KOPT-K1 (cell line): ENCODE results near the gene NAA10.

Source experiments
- H3K27ac ChIP-seq: fragments of 200-600 bp; sonication (generic); 2 replicates; pipeline ENCODE4 v1.5.1; 2016; ENCODE audit warnings: antibody characterized with exemption, mild to moderate bottlenecking, low read depth, low read length; ENCODE audit not compliant: poor library complexity, severe bottlenecking
- H3K36me3 ChIP-seq: fragments of 200-600 bp; sonication (generic); 2 replicates; pipeline ENCODE4 v1.5.1; 2017; ENCODE audit warnings: antibody characterized with exemption, mild to moderate bottlenecking, low read length, moderate library complexity; ENCODE audit not compliant: insufficient read depth
- H3K9me3 ChIP-seq: fragments of 200-600 bp; sonication (generic); 2 replicates; pipeline ENCODE4 v1.5.1; 2017; ENCODE audit warnings: antibody characterized with exemption, low read length, mild to moderate bottlenecking; ENCODE audit not compliant: insufficient read depth, poor library complexity, severe bottlenecking

NAA10 gene

DNA sequence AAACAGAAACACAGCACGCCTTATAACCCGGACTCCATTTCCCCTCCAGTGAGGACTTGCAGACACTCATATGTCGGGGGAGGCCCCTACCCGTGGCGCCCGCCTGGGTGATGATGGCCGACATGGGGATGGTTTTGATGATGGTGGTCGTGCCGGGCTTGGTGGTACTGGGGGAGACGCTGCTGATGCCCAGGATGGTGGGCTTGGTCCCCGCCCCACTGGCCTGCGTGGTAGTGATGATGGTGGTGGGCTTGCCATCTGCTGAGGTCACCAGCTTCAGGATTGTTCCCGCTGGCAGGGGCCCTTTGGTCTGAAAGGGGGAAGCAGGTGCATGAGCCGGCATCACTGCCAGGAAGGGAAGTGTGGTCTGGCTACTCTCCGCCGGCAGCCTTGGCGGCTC, 22.4 kb upstream of the NAA10 start:
- no peak overlapping the region for H3K27ac ChIP-seq
- peaks cover 100% of the 10 kb centered on the region for H3K36me3 ChIP-seq
- no peaks in the 10 kb centered on the region for H3K9me3 ChIP-seq

DNA sequence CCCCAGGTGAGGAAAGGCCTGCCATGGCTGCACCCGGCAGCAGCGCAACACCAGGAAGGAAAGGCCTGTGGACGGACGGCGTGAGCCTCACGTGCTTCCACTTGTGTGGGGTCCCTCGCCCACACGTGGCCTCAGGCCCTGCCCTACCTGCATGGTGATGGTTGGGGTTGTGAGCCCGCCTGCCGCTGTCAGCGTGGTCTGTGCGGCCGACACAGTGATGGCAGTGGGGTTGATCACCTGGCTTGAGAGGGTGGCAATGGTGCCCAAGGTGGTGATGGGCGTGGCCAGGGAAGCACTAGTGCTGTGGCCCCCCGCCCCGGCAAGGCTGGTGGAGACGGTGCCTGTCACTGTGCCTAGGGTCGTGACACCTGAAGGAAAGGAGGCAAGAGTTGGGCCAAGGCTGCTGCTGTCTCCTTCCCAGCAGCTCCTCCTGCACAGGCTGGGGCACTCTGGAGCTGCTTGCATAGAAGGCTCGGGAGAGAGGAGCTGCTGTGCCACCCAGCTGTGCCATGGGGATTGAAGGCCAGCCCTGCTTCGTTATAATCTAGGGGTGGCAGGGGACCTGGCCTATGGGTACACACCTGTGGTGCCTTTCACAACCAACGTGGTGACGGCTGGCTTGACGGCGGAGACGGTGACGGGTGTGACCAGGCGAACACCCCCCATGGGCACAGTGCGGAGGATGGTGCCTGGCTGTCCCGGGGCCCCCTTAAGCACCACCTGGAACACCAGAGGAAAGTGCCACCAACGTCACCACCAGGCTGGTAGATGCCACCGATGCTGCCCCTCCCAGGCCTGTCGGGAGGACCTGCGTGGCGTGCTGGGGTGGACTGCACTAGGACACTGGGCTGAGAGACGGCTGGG, 21.4 kb upstream of the NAA10 start:
- H3K9me3 ChIP-seq: no peaks in the 10 kb centered on the region
- no peak overlapping the region for H3K27ac ChIP-seq
- H3K36me3 ChIP-seq: peaks cover 100% of the 10 kb centered on the region

DNA sequence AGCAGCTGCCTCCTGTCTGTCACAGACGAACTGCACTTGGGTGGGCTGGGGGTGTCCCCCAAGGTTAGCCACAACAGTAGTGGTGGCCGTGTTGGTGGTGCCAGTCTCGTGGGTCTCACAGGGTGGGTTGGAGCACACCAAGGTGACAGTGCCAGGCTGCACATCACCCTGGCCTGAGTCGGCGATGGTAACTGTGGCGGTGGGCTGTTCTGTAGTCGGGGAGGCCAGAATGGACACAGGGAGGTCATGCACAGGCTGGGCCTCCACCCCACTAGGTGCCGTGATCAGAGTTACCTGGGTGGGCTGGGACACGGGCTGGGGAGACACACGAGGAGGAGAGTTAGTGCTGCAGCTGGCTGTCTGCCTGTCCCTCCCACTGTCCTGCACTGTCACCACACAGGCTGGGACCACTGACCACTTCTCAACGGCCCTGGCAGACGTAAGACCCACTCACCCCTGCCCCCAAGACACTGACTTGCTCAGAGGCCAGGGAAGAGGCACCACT, 20.4 kb upstream of the NAA10 start:
- H3K36me3 ChIP-seq: peaks cover 100% of the 10 kb centered on the region
- H3K9me3 ChIP-seq: no peaks in the 10 kb centered on the region
- H3K27ac ChIP-seq: no peak overlapping the region

DNA sequence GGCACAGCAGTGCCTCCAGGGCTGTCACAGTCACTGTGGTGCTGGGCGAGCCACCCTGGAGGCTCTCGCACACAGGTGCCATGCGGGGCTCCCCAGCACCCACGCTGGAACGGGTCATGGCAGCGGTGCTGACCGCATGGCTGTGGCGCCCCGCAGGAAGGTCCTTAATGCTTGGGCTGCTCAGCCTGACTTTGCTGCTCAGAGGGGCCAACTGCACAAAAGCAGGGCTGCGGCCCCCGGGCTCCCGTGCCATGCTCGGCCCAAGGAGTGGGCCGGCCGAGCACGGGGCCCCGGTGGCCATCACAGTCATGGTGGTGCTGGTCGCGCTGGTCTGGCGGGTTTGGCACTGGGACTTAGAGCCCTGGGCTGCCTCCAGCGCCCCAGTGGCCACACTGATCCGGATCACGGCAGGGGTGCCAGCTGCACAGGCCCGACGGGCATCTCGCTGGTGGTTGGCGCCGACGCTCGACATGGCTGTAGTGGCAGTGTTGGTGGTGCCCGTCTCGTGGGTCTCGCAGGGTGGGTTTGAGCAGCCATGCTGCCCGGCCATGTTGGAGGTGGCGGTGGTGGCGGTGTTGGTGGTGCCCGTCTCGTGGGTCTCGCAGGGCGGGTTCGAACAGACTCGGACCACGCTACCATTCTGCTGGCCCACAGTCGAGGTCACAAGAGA, 19.9 kb upstream of the NAA10 start:
- peaks cover 100% of the 10 kb centered on the region for H3K36me3 ChIP-seq
- H3K27ac ChIP-seq: no peak overlapping the region

DNA sequence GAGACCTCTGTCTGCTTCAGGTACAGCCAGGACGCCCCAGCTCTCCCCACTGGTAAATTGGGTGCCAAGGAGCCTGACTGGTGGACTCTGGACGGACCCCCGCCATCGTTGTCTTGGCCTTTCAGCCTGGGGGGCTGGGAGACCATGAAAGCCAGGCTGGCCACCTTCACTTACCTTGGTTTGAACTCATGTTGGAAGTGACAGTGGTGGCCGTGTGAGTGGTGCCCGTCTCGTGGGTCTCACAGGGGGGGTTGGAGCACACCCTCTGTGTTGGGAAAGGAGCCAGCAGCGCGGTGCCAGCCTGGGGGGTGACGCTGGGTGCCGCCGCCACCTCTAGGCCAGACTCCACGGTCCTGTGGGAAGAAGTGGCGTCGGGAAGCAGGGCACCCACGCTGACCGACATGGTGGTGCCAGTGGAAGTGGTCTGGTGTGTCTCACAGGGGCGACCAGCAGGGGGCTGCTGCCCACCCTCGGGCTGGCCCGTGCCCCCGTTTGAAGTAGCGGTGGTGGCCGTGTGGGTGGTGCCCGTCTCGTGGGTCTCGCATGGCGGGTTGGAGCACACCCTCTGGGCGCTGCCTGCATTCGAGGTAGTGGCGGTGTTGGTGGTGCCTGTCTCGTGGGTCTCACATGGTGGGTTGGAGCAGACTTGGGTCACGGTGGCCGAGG, 19.2 kb upstream of the NAA10 start:
- Histone ChIP-seq H3K9me3 (no peaks in the 10 kb centered on the region), H3K27ac (no peak overlapping the region), H3K36me3 (peaks cover 98% of the 10 kb centered on the region)

More for the DNA sequence above, 19.9 kb upstream of the NAA10 start:
- no peaks in the 10 kb centered on the region for H3K9me3 ChIP-seq

DNA sequence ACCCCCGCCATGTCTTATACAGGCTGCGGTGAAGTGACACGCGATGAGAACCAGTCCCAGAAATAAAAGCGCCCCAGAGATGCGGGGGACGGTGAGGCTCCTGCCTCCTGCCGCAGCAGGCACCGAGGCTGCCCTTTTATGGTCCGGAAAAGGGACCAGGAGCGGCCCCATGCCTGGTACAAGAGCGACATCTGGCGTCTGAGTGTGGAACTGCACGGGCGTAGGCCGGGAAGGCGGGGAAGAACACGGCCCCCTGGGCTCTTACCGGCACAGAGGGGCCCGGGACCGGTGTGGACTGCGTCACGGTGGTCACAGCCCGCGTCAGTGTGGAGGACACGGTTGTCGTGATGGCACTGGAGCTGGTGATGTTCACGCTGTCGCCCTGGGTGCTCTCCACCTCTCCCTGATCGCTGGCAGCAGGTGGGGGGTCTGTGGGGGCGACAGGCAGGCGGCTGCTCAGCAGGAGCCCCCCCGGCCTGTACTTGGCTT, 18.5 kb upstream of the NAA10 start:
- Histone ChIP-seq H3K36me3 (peaks cover 98% of the 10 kb centered on the region), H3K9me3 (no peaks in the 10 kb centered on the region), H3K27ac (no peak overlapping the region)

DNA sequence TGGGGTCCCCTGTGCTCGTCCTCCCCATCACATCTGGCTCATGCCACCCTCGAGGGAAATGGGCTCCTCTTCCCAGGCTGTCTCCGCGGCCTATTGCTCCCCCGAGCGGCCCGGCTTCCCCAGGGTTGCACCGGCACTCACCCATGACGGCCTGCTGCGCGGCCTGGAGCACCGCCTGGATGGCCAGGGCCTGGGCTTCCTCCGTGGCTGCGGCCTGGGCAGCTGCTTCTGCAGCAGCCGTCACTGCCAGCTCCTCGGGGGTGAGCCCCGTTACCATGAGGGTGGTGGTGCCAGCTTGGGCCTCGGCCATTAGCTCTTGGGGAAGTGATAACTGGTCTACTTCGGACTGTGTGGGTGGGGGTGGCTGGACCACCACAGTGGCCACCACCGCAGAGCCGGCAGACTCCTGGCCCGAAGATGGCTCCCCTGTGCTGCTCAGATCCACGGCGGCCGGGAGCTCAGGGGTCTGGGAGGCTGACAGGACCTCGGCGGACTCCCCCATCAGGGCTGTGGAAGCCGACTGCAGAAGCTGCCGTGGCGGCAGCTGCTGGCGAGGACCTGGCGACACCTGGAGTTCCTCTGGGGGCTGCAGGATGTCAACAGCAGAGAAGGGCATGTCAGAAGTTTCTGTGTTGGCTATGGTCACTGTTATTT, 17.7 kb upstream of the NAA10 start:
- Histone ChIP-seq H3K9me3 (no peaks in the 10 kb centered on the region), H3K27ac (no peak overlapping the region), H3K36me3 (peaks cover 98% of the 10 kb centered on the region)

DNA sequence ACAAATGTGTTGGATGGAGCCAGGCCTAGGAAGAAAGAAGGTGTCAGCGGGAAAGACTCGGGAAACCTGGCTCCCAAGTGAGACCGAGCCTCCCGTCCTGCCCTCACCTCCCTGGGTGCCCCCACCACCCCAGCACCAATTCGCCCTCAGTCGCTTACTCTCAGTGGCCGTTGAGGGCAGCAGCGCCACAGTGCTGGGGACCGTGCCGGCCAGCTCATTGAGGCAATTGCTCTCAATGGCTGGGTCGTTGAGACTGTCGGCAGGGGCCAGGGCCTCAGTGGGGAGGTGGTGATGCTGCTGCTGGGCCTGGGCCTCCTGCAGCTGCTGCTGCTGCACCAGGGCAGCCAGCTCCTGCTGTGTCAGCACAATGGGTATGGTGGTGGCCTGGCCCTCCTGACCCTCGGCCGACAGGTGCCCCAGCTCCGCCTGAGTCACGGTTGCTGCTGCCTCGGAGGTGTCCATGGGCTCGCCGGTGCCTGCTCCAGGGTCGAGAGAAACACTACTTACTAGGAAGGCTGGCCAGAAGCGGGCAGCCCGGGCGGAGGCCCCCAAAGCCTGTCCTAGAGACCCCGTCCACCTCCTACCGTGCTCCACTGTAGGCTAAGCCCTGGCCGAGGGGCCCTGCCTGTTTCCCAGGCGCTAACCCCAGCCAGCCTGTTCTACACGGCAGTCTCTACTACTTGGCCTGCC, 17.0 kb upstream of the NAA10 start:
- peaks cover 96% of the 10 kb centered on the region for H3K36me3 ChIP-seq
- no peaks in the 10 kb centered on the region for H3K9me3 ChIP-seq
- H3K27ac ChIP-seq: no peak overlapping the region

DNA sequence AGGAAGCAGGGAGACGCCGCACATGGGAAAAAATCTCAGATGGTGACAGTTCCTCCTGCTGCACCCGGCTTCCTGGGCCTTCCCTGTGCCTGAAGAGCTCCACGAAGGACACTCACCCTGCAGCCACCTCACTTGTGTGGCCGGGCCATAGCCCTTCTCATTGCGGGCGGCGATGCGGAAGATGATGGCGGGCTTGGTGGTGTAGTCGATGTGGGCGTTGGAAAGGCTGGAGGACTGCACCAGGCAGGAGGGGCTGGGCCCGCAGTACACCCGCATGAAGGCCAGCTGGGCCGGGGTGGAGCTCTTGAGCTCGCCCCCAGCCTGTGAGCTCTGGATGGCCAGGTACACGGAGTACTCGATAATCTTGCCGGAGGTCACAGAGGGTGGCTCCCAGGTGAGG, 15.3 kb upstream of the NAA10 start:
- Histone ChIP-seq H3K9me3 (no peaks in the 10 kb centered on the region), H3K36me3 (peaks cover 90% of the 10 kb centered on the region), H3K27ac (peak overlapping the region; percentile 61)

DNA sequence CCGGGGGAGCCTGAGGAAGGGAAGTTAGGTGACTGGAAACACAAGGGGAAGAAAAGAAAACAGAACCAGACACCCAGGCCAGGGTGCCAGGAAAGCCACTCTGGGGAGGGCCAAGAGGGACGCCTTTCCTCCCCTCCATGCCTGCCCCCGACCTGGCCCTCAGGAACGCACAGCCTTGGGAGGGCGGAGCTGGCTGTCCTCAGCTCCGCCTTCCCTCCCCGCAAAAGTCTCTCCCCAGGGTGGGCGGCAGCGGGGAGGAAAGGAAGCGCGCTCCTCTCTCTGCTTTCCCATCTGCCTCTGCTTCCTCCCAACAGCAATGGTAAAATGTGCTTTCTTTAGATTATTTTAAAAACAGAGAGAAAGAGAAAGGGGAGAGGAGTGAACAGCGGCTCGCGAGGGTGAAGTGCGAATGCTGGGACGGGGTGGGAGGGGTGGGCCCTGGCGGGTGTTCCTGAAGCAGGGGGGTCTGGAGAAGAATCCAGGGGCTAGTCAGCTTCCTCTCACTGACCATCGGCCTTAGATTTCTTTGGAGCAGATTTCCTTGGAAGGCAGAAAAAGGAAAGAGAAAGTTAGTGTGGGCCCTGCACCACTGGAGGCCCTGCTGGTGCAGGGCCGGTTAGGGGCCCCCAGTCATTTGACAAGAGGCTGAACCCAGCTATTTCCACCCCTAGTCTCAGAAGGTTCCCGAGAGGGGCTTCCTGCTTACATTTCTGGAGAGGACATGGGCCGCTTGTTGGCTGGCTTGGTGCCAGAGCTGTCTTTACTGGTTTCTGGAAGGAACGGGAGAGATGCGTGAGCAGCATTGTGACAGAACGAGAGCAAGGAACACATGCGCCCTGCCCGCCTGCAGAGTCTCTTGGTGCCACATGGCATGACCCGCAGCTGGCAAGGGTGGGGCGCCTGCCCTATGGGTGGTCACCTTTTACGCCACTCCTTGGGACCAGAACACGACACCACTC, 14.3 kb upstream of the NAA10 start:
- Histone ChIP-seq H3K9me3 (no peaks in the 10 kb centered on the region), H3K27ac (peak overlapping the region; percentile 61), H3K36me3 (peaks cover 80% of the 10 kb centered on the region)

DNA sequence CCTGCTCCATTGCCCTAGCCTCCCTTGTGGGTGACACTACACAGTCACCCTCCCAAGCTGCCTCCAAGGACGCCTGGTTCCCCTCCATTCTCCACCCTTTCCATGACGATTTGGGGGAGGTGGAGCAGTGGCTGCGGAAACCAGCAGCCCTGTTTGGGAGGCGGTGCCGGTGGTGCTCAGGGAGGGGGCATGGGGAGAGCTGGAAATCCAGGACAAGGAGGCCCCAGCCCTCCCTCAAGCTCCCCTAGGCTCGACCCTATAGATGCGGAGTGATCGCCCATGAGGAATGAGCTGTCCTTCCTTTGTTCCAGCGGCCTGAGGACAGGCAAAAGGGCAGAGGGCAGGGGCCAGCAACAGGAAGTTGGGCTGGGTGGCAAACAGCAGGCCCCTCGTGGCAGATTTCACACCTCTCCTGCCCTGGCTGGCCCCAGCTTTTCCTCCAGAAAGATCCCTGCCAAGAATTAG, 13.2 kb upstream of the NAA10 start:
- Histone ChIP-seq H3K27ac (peak overlapping the region; percentile 61), H3K36me3 (peaks cover 69% of the 10 kb centered on the region), H3K9me3 (no peaks in the 10 kb centered on the region)

DNA sequence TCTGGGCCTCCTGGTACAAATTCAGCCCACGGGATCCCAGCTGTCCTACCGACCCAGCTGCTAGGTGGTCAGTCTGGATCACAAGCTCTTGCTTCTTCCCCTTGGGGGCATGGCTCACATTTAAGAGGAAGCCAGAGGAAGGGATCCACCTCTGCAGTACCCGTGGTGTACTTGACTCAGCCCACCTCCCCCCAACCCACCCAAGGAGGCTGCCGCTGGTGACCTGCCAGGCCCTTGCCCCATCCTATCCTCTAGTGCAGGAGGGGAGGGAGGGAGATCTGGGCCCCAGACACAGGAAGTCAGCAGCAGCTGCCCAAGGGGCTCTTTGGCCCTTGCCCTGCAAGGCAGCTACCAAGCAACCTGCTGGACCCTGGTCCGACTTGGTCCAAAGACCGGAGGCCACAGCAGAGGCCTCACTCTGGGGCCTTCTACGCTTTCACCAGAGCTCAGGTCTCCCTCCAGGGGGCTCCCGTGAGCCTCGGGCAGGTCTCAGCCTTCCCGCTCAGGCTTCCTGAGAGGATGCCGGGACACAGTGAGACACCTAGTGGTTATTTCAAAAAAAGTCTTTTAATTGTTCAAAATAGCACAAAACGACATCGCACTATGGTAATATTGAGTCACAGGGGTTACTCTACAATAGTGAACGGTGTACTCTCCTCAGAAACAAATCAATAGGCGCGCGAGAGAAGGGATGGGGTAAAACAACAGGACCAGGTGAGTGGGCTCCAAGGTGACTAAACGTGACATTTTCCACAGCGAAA, 12.4 kb upstream of the NAA10 start:
- Histone ChIP-seq H3K9me3 (no peaks in the 10 kb centered on the region), H3K27ac (peak overlapping the region; percentile 61), H3K36me3 (peaks cover 61% of the 10 kb centered on the region)
